ENCODE data around the gene TNFAIP8L1.

The TNFAIP8L1 gene

DNA sequence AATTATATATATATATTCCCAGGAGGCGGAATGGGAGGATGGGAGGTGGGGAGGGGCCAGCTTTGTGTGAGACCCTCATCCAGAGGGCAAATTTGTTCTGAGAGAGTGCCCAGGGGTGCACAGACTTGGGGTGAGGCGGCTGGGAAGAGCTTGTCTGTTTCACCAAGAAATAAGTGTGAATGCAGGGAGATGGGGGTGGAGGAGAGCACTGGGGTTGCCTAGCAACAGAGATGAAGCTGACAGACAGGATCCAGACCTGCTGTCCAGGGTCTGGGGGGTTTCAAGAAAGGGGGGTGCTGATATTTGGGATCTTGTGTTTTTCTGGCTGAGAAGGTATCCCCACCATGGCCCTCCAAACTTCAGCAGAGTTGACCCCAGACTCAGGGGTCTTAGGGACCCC is 18.6 kb upstream of the TNFAIP8L1 start (continued):
- TF ChIP-seq, protein P1, sequence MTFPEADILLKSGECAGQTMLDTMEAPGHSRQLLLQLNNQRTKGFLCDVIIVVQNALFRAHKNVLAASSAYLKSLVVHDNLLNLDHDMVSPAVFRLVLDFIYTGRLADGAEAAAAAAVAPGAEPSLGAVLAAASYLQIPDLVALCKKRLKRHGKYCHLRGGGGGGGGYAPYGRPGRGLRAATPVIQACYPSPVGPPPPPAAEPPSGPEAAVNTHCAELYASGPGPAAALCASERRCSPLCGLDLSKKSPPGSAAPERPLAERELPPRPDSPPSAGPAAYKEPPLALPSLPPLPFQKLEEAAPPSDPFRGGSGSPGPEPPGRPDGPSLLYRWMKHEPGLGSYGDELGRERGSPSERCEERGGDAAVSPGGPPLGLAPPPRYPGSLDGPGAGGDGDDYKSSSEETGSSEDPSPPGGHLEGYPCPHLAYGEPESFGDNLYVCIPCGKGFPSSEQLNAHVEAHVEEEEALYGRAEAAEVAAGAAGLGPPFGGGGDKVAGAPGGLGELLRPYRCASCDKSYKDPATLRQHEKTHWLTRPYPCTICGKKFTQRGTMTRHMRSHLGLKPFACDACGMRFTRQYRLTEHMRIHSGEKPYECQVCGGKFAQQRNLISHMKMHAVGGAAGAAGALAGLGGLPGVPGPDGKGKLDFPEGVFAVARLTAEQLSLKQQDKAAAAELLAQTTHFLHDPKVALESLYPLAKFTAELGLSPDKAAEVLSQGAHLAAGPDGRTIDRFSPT (tag by site-specific recombination; IDR thresholded peaks at IDR 0.05): no peak
- TF ChIP-seq ZNF132 (tag by site-specific recombination; IDR thresholded peaks at IDR 0.05; ENCODE audit: borderline replicate concordance) (no peak), ZNF843 (tag by site-specific recombination; IDR thresholded peaks at IDR 0.05) (no peak), ZSCAN16 (tag by site-specific recombination; IDR thresholded peaks at IDR 0.05) (no peak), ZNF112 (tag by site-specific recombination; IDR thresholded peaks at IDR 0.05) (no peak)

GRCh38 chr19:4622695-4623421 is 16.5 kb upstream of the TNFAIP8L1 start:
- Histone ChIP-seq H3K36me3 (ENCODE audit: control insufficient read depth in 2 of 2, insufficient read depth in 1 of 2, low read length in 2 of 2) (no peaks in the 10 kb centered on the region), H3K4me3 (ENCODE audit: low read depth, low read length) (no peak overlapping the region), H3K9me3 (ENCODE audit: control insufficient read depth, insufficient read depth, low read depth, low read length) (no peaks in the 10 kb centered on the region), H3K27ac (ENCODE audit: extremely low read depth, low read depth, low read length) (no peak overlapping the region), H3K4me1 (ENCODE audit: control insufficient read depth, insufficient read depth, low read length) (no peaks in the 10 kb centered on the region)
- CTCF ChIA-PET: interaction anchor here (0.7 to 2.7 kb wide), 7 partner anchors 11 to 100 kb away, joined by 3 to 19 read pairs (median 7); no protein-coding TSS in a partner anchor
- TF ChIP-seq SP3 (tag by site-specific recombination; IDR thresholded peaks at IDR 0.05) (peak; percentile 69), ZNF362 (tag by site-specific recombination; IDR thresholded peaks at IDR 0.05) (peak; percentile 19; the same call in 1 of the 2 replicates), ZSCAN30 (tag by site-specific recombination; IDR thresholded peaks at IDR 0.05) (no peak), SP2 (tag by site-specific recombination; IDR thresholded peaks at IDR 0.05) (peak; percentile 75), ZNF341 (tag by site-specific recombination; IDR thresholded peaks at IDR 0.05; ENCODE audit: low read depth) (peak; percentile 64), KLF1 (tag by site-specific recombination; IDR thresholded peaks at IDR 0.05) (peak; percentile 18; the same call in 1 of the 2 replicates), ZIC2 (tag by site-specific recombination; IDR thresholded peaks at IDR 0.05) (no peak)
- POLR2A ChIA-PET: no interaction called here

GRCh38 chr19:4624301-4624700 is 15.0 kb upstream of the TNFAIP8L1 start:
- H3K4me3 ChIP-seq (ENCODE audit: low read depth, low read length): no peak overlapping the region
- H3K27ac ChIP-seq (ENCODE audit: extremely low read depth, low read depth, low read length): no peak overlapping the region
- ChIA-PET CTCF (interaction anchor here (0.7 to 2.7 kb wide), 7 partner anchors 9 to 57 kb away, joined by 3 to 19 read pairs (median 6); no protein-coding TSS in a partner anchor), POLR2A (no interaction called here)
- no peaks in the 10 kb centered on the region for H3K4me1 ChIP-seq (ENCODE audit: control insufficient read depth, insufficient read depth, low read length)
- no peaks in the 10 kb centered on the region for H3K36me3 ChIP-seq (ENCODE audit: control insufficient read depth in 2 of 2, insufficient read depth in 1 of 2, low read length in 2 of 2)
- H3K9me3 ChIP-seq (ENCODE audit: control insufficient read depth, insufficient read depth, low read depth, low read length): no peaks in the 10 kb centered on the region
- TF ChIP-seq ZNF202 (tag by site-specific recombination; IDR thresholded peaks at IDR 0.05; ENCODE audit: borderline replicate concordance): no peak
- TF ChIP-seq ZNF174 (tag by site-specific recombination; IDR thresholded peaks at IDR 0.05): no peak
- TF ChIP-seq KLF9 (tag by site-specific recombination; IDR thresholded peaks at IDR 0.05; ENCODE audit: low read depth): no peak
- no peak for TF ChIP-seq ZNF555 (tag by site-specific recombination; conservative IDR thresholded peaks at IDR 0.05)
- no peak for TF ChIP-seq BCL11A (tag by site-specific recombination; IDR thresholded peaks at IDR 0.05; ENCODE audit: low read depth)
- 0 out of 2 replicates have a peak, but pooled peaks have one; percentile 22 for TF ChIP-seq ZBTB7A (tag by site-specific recombination; IDR thresholded peaks at IDR 0.05; ENCODE audit: low read depth)
- no peak for TF ChIP-seq ZNF24 (tag by site-specific recombination; IDR thresholded peaks at IDR 0.05)
- TF ChIP-seq SP7 (tag by site-specific recombination; IDR thresholded peaks at IDR 0.05): no peak
- no peak for TF ChIP-seq ZNF629 (tag by site-specific recombination; IDR thresholded peaks at IDR 0.05)
- no peak for TF ChIP-seq ZNF692 (tag by site-specific recombination; IDR thresholded peaks at IDR 0.05)
- no peak for TF ChIP-seq PRDM4 (tag by site-specific recombination; IDR thresholded peaks at IDR 0.05)
- no peak for TF ChIP-seq REPIN1 (tag by site-specific recombination; IDR thresholded peaks at IDR 0.05; ENCODE audit: low read depth)
- TF ChIP-seq ZNF394 (tag by site-specific recombination; IDR thresholded peaks at IDR 0.05; ENCODE audit: borderline replicate concordance): no peak
- TF ChIP-seq ZNF362 (tag by site-specific recombination; IDR thresholded peaks at IDR 0.05): 0 out of 2 replicates have a peak, but pooled peaks have one; percentile 32

Data from HEK293 (cell line).